Measurements from ENCODE around the gene SMOC2. TPM values are rescaled to one million over a fixed set of nuclear protein-coding genes. Genes with fewer than 3 reads are reported as not detected.

SMOC2 gene
- total and polyA plus RNA-seq, 2 of the 13 experiments (the other 11 are each of a cell fraction or from before 2014, with no cell fraction given), result not detected

GRCh38 chr6:168526841-168527281 is 85.9 kb downstream of the SMOC2 start (continued):
- TF ChIP-seq MLXIP (CRISPR knock-in tag; IDR thresholded peaks at IDR 0.05; ENCODE audit: borderline replicate concordance), result no peak
- TF ChIP-seq NFYC (CRISPR knock-in tag; IDR thresholded peaks at IDR 0.05), result no peak
- no peak for TF ChIP-seq ZBTB39 (CRISPR knock-in tag; IDR thresholded peaks at IDR 0.05)
- no peak for TF ChIP-seq ARNTL (CRISPR knock-in tag; IDR thresholded peaks at IDR 0.05)

GRCh38 chr6:168527451-168528210 is 86.6 kb downstream of the SMOC2 start:
- intact Hi-C loops (cut with micrococcal nuclease; ENCODE audit: unreplicated experiment), result no loop called here
- H4K20me1 ChIP-seq (ENCODE audit: insufficient read depth, low read length), result no peaks in the 10 kb centered on the region
- no peak overlapping the region for H3K9ac ChIP-seq (ENCODE audit: insufficient read depth, low read depth, low read length)
- H3K9me3 ChIP-seq (ENCODE audit: low read length), result no peaks in the 10 kb centered on the region
- H3K79me2 ChIP-seq (ENCODE audit: insufficient read depth, low read length), result no peaks in the 10 kb centered on the region
- no peak overlapping the region for H3K27ac ChIP-seq (ENCODE audit: extremely low read length, insufficient read depth, low read length)
- BruUV-seq (replicated peaks), result no TSS peak
- H3K4me3 ChIP-seq (replicated peaks in 1 of 3; ENCODE audit: insufficient read depth in 1 of 3, low read depth in 2 of 3, low read length in 3 of 3), result no peak overlapping the region
- H3K4me1 ChIP-seq (ENCODE audit: insufficient read depth, low read length), result no peaks in the 10 kb centered on the region
- H3K36me3 ChIP-seq (replicated peaks in 1 of 2; ENCODE audit: control insufficient read depth in 1 of 2, insufficient read depth in 2 of 2, low read length in 2 of 2), result no peaks in the 10 kb centered on the region
- TF ChIP-seq SIN3B (IDR thresholded peaks at IDR 0.05; ENCODE audit: low read length) (no peak), BRF2 (CRISPR knock-in tag; IDR thresholded peaks at IDR 0.05) (no peak), PLSCR1 (CRISPR knock-in tag; IDR thresholded peaks at IDR 0.05; ENCODE audit: borderline replicate concordance) (no peak), ZNF780A (CRISPR knock-in tag; IDR thresholded peaks at IDR 0.05) (no peak), CENPT (CRISPR knock-in tag; IDR thresholded peaks at IDR 0.05; ENCODE audit: low read depth) (no peak), ZFP41 (CRISPR knock-in tag; IDR thresholded peaks at IDR 0.05; ENCODE audit: borderline replicate concordance) (no peak), HMG20A (CRISPR knock-in tag; IDR thresholded peaks at IDR 0.05; ENCODE audit: borderline replicate concordance) (no peak), POGK (CRISPR knock-in tag; conservative IDR thresholded peaks at IDR 0.05) (no peak), ZNF781 (CRISPR knock-in tag; IDR thresholded peaks at IDR 0.05; ENCODE audit: borderline replicate concordance, not compliant biosample characterization) (no peak)
- FAIRE-seq, result no peak
- ATAC-seq, result no peak
- in situ Hi-C loops (cut with HindIII; ENCODE audit: extremely low pct_ligation_motif_present, low pct_unique_long_range_greater_than_20kb), result no loop called here
- H3K27me3 ChIP-seq (ENCODE audit: control insufficient read depth in 1 of 2, insufficient read depth in 2 of 2, low read length in 2 of 2), result peaks cover 6 to 64% of the 10 kb centered on the region in 2 experiments; a peak in 4 of 5 replicates
- ChIA-PET CTCF (ENCODE audit: low intra/inter-chr PET ratio, low total read pairs) (no interaction called here), POLR2A (no interaction called here)
- no peak for DNase-seq (ENCODE audit: low spot score)
- no peak overlapping the region for H2AFZ ChIP-seq (ENCODE audit: low read length)
- 39% methylated on average over 24 of the region's 25 CpGs for WGBS (ENCODE audit: low lambda C conversion rate)
- H3K4me2 ChIP-seq (ENCODE audit: low read depth, low read length), result no peak overlapping the region

Measured in HepG2 (cell line).